Posterior cingulate gyrus (tissue), 11 donors: ENCODE measurements around the gene SIGLEC6.
"Not testable (repeated sequence)": the region's sequence is repeated elsewhere in the genome, so short reads cannot be mapped to it uniquely, and the experiment has no call there.

Experiments used
- DNase-seq, 10 donors: peaks; one replicate each; pipeline versions ENCODE4 v3.0.0 to v3.0.0-alpha.2; 2020 to 2021; ENCODE audit warnings: mixed read lengths in 3 of 10
- intact Hi-C: fragments of 100-400 bp; cut with DNase I; formaldehyde crosslinking; loops from one replicate; pipeline ENCODE4 v1.15.1; 2023

Gene SIGLEC6

GRCh38 chr19:51514866-51515481, 16.5 kb downstream of the SIGLEC6 start:
- no peak for DNase-seq
- intact Hi-C loops: loop anchor here (1.0 kb wide), 1 partner anchor 42 kb away; no protein-coding TSS in a partner anchor

- no peak for DNase-seq
- intact Hi-C loops: no loop called here
These were observed 17.5 kb downstream of the SIGLEC6 start for GRCh38 chr19:51513968-51514367.

- no peak for DNase-seq
- intact Hi-C loops: no loop called here
These were observed 20.1 kb downstream of the SIGLEC6 start for GRCh38 chr19:51511353-51511752.

- intact Hi-C loops: no loop called here
These were observed 21.4 kb downstream of the SIGLEC6 start for GRCh38 chr19:51509823-51510660.

GRCh38 chr19:51508059-51508733, 23.3 kb downstream of the SIGLEC6 start:
- no peak for DNase-seq
- intact Hi-C loops: no loop called here

More at GRCh38 chr19:51509823-51510660, 21.4 kb downstream of the SIGLEC6 start:
- no peak for DNase-seq

GRCh38 chr19:51507640-51508058, 23.8 kb downstream of the SIGLEC6 start:
- intact Hi-C loops: no loop called here
- no peak for DNase-seq

GRCh38 chr19:51507192-51507591, 24.3 kb downstream of the SIGLEC6 start:
- intact Hi-C loops: no loop called here
- DNase-seq: no peak

GRCh38 chr19:51505904-51506303, 25.6 kb downstream of the SIGLEC6 start:
- DNase-seq: no peak
- intact Hi-C loops: no loop called here

GRCh38 chr19:51503896-51504295, 27.6 kb downstream of the SIGLEC6 start:
- no peak for DNase-seq
- intact Hi-C loops: no loop called here

GRCh38 chr19:51503286-51503817, 28.1 kb downstream of the SIGLEC6 start:
- no peak for DNase-seq
- intact Hi-C loops: no loop called here

- peak in 6 of 10 donors; percentile 14 to 87 (median 22) for DNase-seq
- intact Hi-C loops: no loop called here
These were observed 29.7 kb downstream of the SIGLEC6 start, which contains the start of gene SIGLEC12 for GRCh38 chr19:51501594-51502263. TSS of gene SIGLEC12 (minus strand) at chr19:51501800. CDS start at chr19:51501733, 67 bp downstream.

GRCh38 chr19:51500931-51501330, 30.5 kb downstream of the SIGLEC6 start:
- peak in 1 of 10 donors; percentile 36 for DNase-seq
- intact Hi-C loops: not testable (repeated sequence)

- no peak for DNase-seq
- intact Hi-C loops: no loop called here
These were observed 33.8 kb downstream of the SIGLEC6 start for GRCh38 chr19:51497666-51498065.

- DNase-seq: no peak
- intact Hi-C loops: no loop called here
These were observed 37.7 kb downstream of the SIGLEC6 start for GRCh38 chr19:51493776-51494175.

GRCh38 chr19:51491586-51491985, 39.9 kb downstream of the SIGLEC6 start:
- intact Hi-C loops: no loop called here

GRCh38 chr19:51490676-51491075, 40.8 kb downstream of the SIGLEC6 start:
- intact Hi-C loops: no loop called here
- no peak for DNase-seq

More at GRCh38 chr19:51491586-51491985, 39.9 kb downstream of the SIGLEC6 start:
- DNase-seq: peak in 1 of 10 donors; percentile 34

- intact Hi-C loops: no loop called here
- DNase-seq: no peak
These were observed 42.4 kb downstream of the SIGLEC6 start for GRCh38 chr19:51489113-51489512.

GRCh38 chr19:51488491-51488890, 43.0 kb downstream of the SIGLEC6 start:
- DNase-seq: no peak
- intact Hi-C loops: no loop called here

GRCh38 chr19:51485960-51486660, 45.4 kb downstream of the SIGLEC6 start:
- intact Hi-C loops: no loop called here
- no peak for DNase-seq

- intact Hi-C loops: no loop called here
- DNase-seq: peak in 1 of 10 donors; percentile 46
These were observed 50.9 kb downstream of the SIGLEC6 start for GRCh38 chr19:51480590-51480989.
